K562 (cell line): Measurements from ENCODE around the gene NTF4. TPM values are rescaled to one million over a fixed set of nuclear protein-coding genes. Genes with fewer than 3 reads are reported as not detected.
A peak's percentile ranks its signal among the peaks of the same experiment; 100 is the strongest.

Experiments
- ATAC-seq: fragments of 200-7000 bp; cut with Tn5 transposase; 3 replicates; pipeline ENCODE4 v1.9.1; 2020; ENCODE audit warnings: moderate library complexity
- BruUV-seq: library from RNA; stranded (reverse); fragments of 400-500 nt; replicated peaks from 2 replicates; lab custom pipeline; 2021; lab: Mats Ljungman, UMichigan
- CTCF ChIA-PET: fragments of 300-600 bp; formaldehyde crosslinking; extraction: SDS; loops from one replicate; lab custom pipeline; 2021; ENCODE audit warnings: low intra/inter-chr PET ratio; lab: Yijun Ruan, JAX
- POLR2A ChIA-PET: fragments of 300-600, 350-650 bp; sonication (Branson Sonifier 250); formaldehyde crosslinking; extraction: SDS; loops from one replicate; lab custom pipeline; 2021; ENCODE audit warnings: antibody characterized with exemption, inconsistent platforms; lab: Yijun Ruan, JAX
- DNase-seq, 4 experiments: peaks; one replicate each; pipeline versions ENCODE4 v3.0.0 to v3.0.0-alpha.2; 2011 to 2018; ENCODE audit warnings: low spot score in 3 of 4, mixed read lengths in 3 of 4; ENCODE audit errors: extremely low read depth in 1 of 4
- FAIRE-seq: peaks from 2 replicates; lab custom pipeline; 2011; peaks lifted over from hg19 to GRCh38; lab: Jason Lieb, UNC
- H2AFZ ChIP-seq: 2 replicates; pipeline ENCODE4 v1.6.0; 2011; ENCODE audit warnings: low read depth, low read length, control low read depth, inconsistent platforms
- H3K27ac ChIP-seq: fragments of 200-600 bp; 3 replicates; pipeline ENCODE4 v1.8.0; 2011; ENCODE audit warnings: low read depth, mild to moderate bottlenecking, control low read depth, inconsistent platforms, low read length, moderate library complexity, mixed read lengths; ENCODE audit errors: extremely low read depth
- H3K27me3 ChIP-seq, 2 experiments: fragments of 300-600 bp in 1 of 2; 2 replicates in 1 of 2; 3 replicates in 1 of 2; pipeline versions ENCODE4 v1.6.0 to v1.8.0; 2011; ENCODE audit warnings: inconsistent platforms in 2 of 2, low read length in 2 of 2, mild to moderate bottlenecking in 1 of 2, mixed read lengths in 1 of 2, moderate library complexity in 1 of 2; ENCODE audit not compliant: control insufficient read depth in 2 of 2, insufficient read depth in 2 of 2
- H3K36me3 ChIP-seq: fragments of 300-600 bp; 3 replicates; pipeline ENCODE4 v1.8.0; 2011; ENCODE audit warnings: mild to moderate bottlenecking, low read length, inconsistent platforms; ENCODE audit not compliant: control insufficient read depth, insufficient read depth
- H3K4me1 ChIP-seq, 2 experiments: fragments of 200-600 bp in 1 of 2; replicated peaks in 1 of 2; 2 replicates in 1 of 2; 3 replicates in 1 of 2; pipeline versions ENCODE4 v1.5.1 to v1.8.0; 2011; ENCODE audit warnings: inconsistent platforms in 2 of 2, low read length in 2 of 2, mild to moderate bottlenecking in 1 of 2, mixed read lengths in 1 of 2, moderate library complexity in 1 of 2; ENCODE audit not compliant: control insufficient read depth in 2 of 2, insufficient read depth in 2 of 2
- H3K4me2 ChIP-seq: 2 replicates; pipeline ENCODE4 v1.6.1; 2011; ENCODE audit warnings: low read length, control low read depth, inconsistent platforms, mixed read lengths; ENCODE audit not compliant: insufficient read depth
- H3K4me3 ChIP-seq: fragments of 200-600 bp; sonication (generic), shearing (Covaris generic); 2 replicates; pipeline ENCODE4 v1.5.1; 2016; ENCODE audit warnings: control low read depth, inconsistent platforms
- H3K79me2 ChIP-seq: fragments of 200-600 bp; 3 replicates; pipeline ENCODE4 v1.8.0; 2011; ENCODE audit warnings: low read length, inconsistent platforms; ENCODE audit not compliant: control insufficient read depth, insufficient read depth
- H3K9ac ChIP-seq, 2 experiments: 2 replicates each; pipeline versions ENCODE4 v1.6.0 to v1.6.1; 2011; ENCODE audit warnings: low read depth in 2 of 2, low read length in 2 of 2, control low read depth in 1 of 2, inconsistent platforms in 1 of 2, mild to moderate bottlenecking in 1 of 2, mixed read lengths in 1 of 2; ENCODE audit not compliant: insufficient read depth in 1 of 2
- H3K9me1 ChIP-seq: one replicate; pipeline ENCODE4 v1.6.0; 2011; ENCODE audit warnings: inconsistent platforms, mild to moderate bottlenecking, low read length, moderate library complexity; ENCODE audit not compliant: control insufficient read depth, insufficient read depth
- H3K9me3 ChIP-seq: replicated peaks from 2 replicates; pipeline ENCODE4 v1.5.1; 2011; ENCODE audit warnings: low read depth, low read length, inconsistent platforms; ENCODE audit not compliant: control insufficient read depth, insufficient read depth
- H4K20me1 ChIP-seq: replicated peaks from 2 replicates; pipeline ENCODE4 v1.6.1; 2011; ENCODE audit warnings: low read length, inconsistent platforms, mixed read lengths; ENCODE audit not compliant: control insufficient read depth, insufficient read depth
- FOS ChIP-seq: IDR thresholded peaks from 3 replicates; pipeline ENCODE4 v1.6.1; 2011; ENCODE audit not compliant: insufficient read length; ENCODE audit errors: extremely low read depth
- ILK ChIP-seq: fragments of 450-650 bp; IDR thresholded peaks from 2 replicates; pipeline ENCODE4 v1.6.1; 2016; ENCODE audit warnings: missing genetic modification characterization, low read depth, mild to moderate bottlenecking, missing compliant biosample characterization, moderate library complexity, borderline replicate concordance
- MIER1 ChIP-seq: fragments of 450-650 bp; IDR thresholded peaks from 2 replicates; pipeline ENCODE4 v1.6.1; 2016; ENCODE audit warnings: antibody characterized with exemption, mild to moderate bottlenecking, low read depth
- NR4A1 ChIP-seq, 2 experiments: fragments of 250-450 bp in 1 of 2; fragments of 450-650 bp in 1 of 2; sonication (Bioruptor Pico) in 1 of 2; IDR thresholded peaks; 2 replicates each; pipeline versions ENCODE4 v1.4.0 to v1.6.1; 2016 to 2020; ENCODE audit warnings: mild to moderate bottlenecking in 2 of 2, missing compliant biosample characterization in 1 of 2, missing genetic modification characterization in 1 of 2, moderate library complexity in 1 of 2
- PCBP2 ChIP-seq: fragments of 200-400 bp; formaldehyde crosslinking; IDR thresholded peaks from 2 replicates; pipeline ENCODE4 v1.6.1; 2018; ENCODE audit warnings: low read length, low read depth, mild to moderate bottlenecking, moderate library complexity; ENCODE audit not compliant: poor library complexity, severe bottlenecking
- POU5F1 ChIP-seq: fragments of 150-350 bp; IDR thresholded peaks from 2 replicates; pipeline ENCODE4 v1.6.1; 2014; ENCODE audit warnings: borderline replicate concordance, low read length, low read depth, mild to moderate bottlenecking; ENCODE audit not compliant: partially characterized antibody
- TFAM ChIP-seq: fragments of 250-450 bp; sonication (Bioruptor Pico); conservative IDR thresholded peaks from 2 replicates; pipeline ENCODE4 v1.5.0; 2021; ENCODE audit warnings: mild to moderate bottlenecking, moderate library complexity
- XRCC4 ChIP-seq: IDR thresholded peaks from one replicate; pipeline ENCODE4 v1.6.1; 2011; ENCODE audit not compliant: insufficient read depth, insufficient read length; ENCODE audit errors: extremely low read depth
- ZFP36 ChIP-seq: fragments of 150-350 bp; IDR thresholded peaks from 2 replicates; pipeline ENCODE4 v1.6.1; 2018; ENCODE audit warnings: low read length, low read depth; ENCODE audit not compliant: partially characterized antibody
- ZNF184 ChIP-seq: sonication (generic); formaldehyde crosslinking; IDR thresholded peaks from 2 replicates; pipeline ENCODE4 v1.5.0; 2020; ENCODE audit warnings: missing genetic modification reagents
- WGBS: fragments of 100-300 bp; shearing (Covaris generic); methylation state at CpG from one replicate; pipeline ENCODE4 v1.1.6; 2016; ENCODE audit warnings: low coverage, mixed read lengths; ENCODE audit not compliant: insufficient coverage; ENCODE audit errors: missing lambda C conversion rate; 5-methylcytosine and 5-hydroxymethylcytosine counted together
- in situ Hi-C: fragments of 300-500 bp; cut with MboI; formaldehyde crosslinking; loops from 4 replicates; pipeline ENCODE4 v1.15.0; 2018; ENCODE audit warnings: inconsistent platforms, mixed read lengths
- intact Hi-C: fragments of 100-400 bp; cut with micrococcal nuclease; formaldehyde crosslinking; loops from 2 replicates; pipeline ENCODE4 v1.14.2; 2022
- polyA plus RNA-seq, 8 experiments: library from polyadenylated mRNA; depleted of rRNA in 4 of 8; stranded (reverse) in 5 of 8; unstranded in 3 of 8; fragments of >200 nt; fragmentation: Nextera tagmentation in 2 of 8; fragmentation: Illumina TruSeq in 1 of 8; extraction: Ambion mirVana in 2 of 8; extraction: Trizol in 1 of 8; gene quantifications; 2 replicates each; pipeline versions ENCODE4 v1.2.1 to v1.2.3, GENCODE V29; 2011 to 2014; ENCODE audit warnings: inconsistent platforms in 1 of 8, missing spikeins in 1 of 8
- total RNA-seq, 7 experiments: library from RNA; depleted of rRNA in 6 of 7; stranded (reverse); fragments of >200 nt in 6 of 7; fragmentation: Illumina TruSeq in 2 of 7; extraction: Trizol in 2 of 7; gene quantifications; 2 replicates each; pipeline versions ENCODE4 v1.2.1 to v1.2.3, GENCODE V29; 2011 to 2021; ENCODE audit warnings: low replicate concordance in 1 of 7
- TF ChIP-seq, protein P1 (sequence below): sonication (generic); formaldehyde crosslinking; IDR thresholded peaks from 2 replicates; pipeline ENCODE4 v1.8.1; 2023; ENCODE audit warnings: mild to moderate bottlenecking, missing genetic modification reagents
- TF ChIP-seq, protein P2 (sequence below), 2 experiments: IDR thresholded peaks; 2 replicates each; pipeline ENCODE4 v1.6.1; 2012; ENCODE audit warnings: improper control_type of control experiment in 2 of 2, low read depth in 2 of 2, low read length in 2 of 2, borderline replicate concordance in 1 of 2

NTF4 gene
- total and polyA plus RNA-seq, 9 of the 15 experiments (the other 6 are each of a cell fraction or from before 2014, with no cell fraction given), result not detected

DNA sequence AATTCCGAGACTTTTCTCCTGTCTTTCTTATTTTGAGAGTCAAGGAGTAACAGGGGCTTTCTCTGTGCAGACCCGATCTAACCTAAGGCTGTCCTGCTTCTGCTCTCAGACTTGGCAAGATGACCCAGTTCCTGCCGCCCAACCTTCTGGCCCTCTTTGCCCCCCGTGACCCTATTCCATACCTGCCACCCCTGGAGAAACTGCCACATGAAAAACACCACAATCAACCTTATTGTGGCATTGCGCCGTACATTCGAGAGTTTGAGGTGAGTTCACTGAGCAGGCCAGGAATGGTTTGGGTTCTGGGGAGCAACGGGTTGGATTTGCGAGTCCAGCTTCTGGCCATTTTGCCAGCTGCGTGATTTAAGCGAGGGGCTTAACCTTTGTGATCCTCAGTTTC is 21.7 kb upstream of the NTF4 start:
- 2% methylated on average over 11 of the region's 11 CpGs for WGBS
- peaks cover 61% of the 10 kb centered on the region for H3K79me2 ChIP-seq
- POLR2A ChIA-PET, result interaction anchor here (1.3 to 2.1 kb wide), 3 partner anchors 9 to 42 kb away, joined by 3 to 9 read pairs (median 6); no protein-coding TSS in a partner anchor
- H4K20me1 ChIP-seq, result peaks cover 26% of the 10 kb centered on the region
- peak overlapping the region; percentile 94 to 98 for H3K9ac ChIP-seq
- DNase-seq, result no peak
- peak overlapping the region; percentile 77 for H3K4me3 ChIP-seq
- in situ Hi-C loops (no loop called here), intact Hi-C loops (no loop called here)
- peak overlapping the region; percentile 92 for H3K4me2 ChIP-seq
- no TSS peak for BruUV-seq
- H3K27ac ChIP-seq, result peak overlapping the region; percentile 94
- peaks cover 10 to 34% of the 10 kb centered on the region in 2 experiments; a peak in 4 of 5 replicates for H3K4me1 ChIP-seq
- no peak for ATAC-seq
- H3K27me3 ChIP-seq, result no peaks in the 10 kb centered on the region
- no peaks in the 10 kb centered on the region for H3K9me1 ChIP-seq
- no peaks in the 10 kb centered on the region for H3K9me3 ChIP-seq
- FAIRE-seq, result no peak
- CTCF ChIA-PET, result no interaction called here
- peaks cover 45% of the 10 kb centered on the region for H3K36me3 ChIP-seq
- H2AFZ ChIP-seq, result no peak overlapping the region
- TF ChIP-seq POU5F1 (no peak), NR4A1 (CRISPR knock-in tag; IDR thresholded peaks at IDR 0.05) (no peak), NR4A1 (tag; IDR thresholded peaks at IDR 0.05) (no peak), FOS (no peak), ZFP36 (no peak), MIER1 (no peak), XRCC4 (no peak), ILK (no peak), ZNF184 (CRISPR knock-in tag) (no peak), PCBP2 (no peak), TFAM (CRISPR knock-in tag) (no peak)
- TF ChIP-seq, protein P1, sequence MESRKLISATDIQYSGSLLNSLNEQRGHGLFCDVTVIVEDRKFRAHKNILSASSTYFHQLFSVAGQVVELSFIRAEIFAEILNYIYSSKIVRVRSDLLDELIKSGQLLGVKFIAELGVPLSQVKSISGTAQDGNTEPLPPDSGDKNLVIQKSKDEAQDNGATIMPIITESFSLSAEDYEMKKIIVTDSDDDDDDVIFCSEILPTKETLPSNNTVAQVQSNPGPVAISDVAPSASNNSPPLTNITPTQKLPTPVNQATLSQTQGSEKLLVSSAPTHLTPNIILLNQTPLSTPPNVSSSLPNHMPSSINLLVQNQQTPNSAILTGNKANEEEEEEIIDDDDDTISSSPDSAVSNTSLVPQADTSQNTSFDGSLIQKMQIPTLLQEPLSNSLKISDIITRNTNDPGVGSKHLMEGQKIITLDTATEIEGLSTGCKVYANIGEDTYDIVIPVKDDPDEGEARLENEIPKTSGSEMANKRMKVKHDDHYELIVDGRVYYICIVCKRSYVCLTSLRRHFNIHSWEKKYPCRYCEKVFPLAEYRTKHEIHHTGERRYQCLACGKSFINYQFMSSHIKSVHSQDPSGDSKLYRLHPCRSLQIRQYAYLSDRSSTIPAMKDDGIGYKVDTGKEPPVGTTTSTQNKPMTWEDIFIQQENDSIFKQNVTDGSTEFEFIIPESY (CRISPR knock-in tag), result 0 out of 2 replicates have a peak, but pooled peaks have one; percentile 13
- TF ChIP-seq, protein P2, sequence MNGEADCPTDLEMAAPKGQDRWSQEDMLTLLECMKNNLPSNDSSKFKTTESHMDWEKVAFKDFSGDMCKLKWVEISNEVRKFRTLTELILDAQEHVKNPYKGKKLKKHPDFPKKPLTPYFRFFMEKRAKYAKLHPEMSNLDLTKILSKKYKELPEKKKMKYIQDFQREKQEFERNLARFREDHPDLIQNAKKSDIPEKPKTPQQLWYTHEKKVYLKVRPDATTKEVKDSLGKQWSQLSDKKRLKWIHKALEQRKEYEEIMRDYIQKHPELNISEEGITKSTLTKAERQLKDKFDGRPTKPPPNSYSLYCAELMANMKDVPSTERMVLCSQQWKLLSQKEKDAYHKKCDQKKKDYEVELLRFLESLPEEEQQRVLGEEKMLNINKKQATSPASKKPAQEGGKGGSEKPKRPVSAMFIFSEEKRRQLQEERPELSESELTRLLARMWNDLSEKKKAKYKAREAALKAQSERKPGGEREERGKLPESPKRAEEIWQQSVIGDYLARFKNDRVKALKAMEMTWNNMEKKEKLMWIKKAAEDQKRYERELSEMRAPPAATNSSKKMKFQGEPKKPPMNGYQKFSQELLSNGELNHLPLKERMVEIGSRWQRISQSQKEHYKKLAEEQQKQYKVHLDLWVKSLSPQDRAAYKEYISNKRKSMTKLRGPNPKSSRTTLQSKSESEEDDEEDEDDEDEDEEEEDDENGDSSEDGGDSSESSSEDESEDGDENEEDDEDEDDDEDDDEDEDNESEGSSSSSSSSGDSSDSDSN (IDR thresholded peaks at IDR 0.05; ENCODE audit: borderline replicate concordance in 1 of 2, low read depth in 2 of 2, low read length in 2 of 2), result no peak
